Lower leg skin (tissue), 3 donors: ENCODE measurements around the gene CLDN19.

Experiments used
- POLR2A ChIP-seq, 2 donors: fragments of 450-650 bp; IDR thresholded peaks; one replicate each; pipeline ENCODE4 v1.6.1; 2016 to 2017; ENCODE audit warnings: antibody characterized with exemption in 2 of 2, mild to moderate bottlenecking in 1 of 2, moderate library complexity in 1 of 2
- TF ChIP-seq, protein P1 (sequence below), 3 donors: fragments of 450-650 bp; IDR thresholded peaks; one replicate each; pipeline ENCODE4 v1.5.1; 2016; ENCODE audit warnings: antibody characterized with exemption in 3 of 3, mild to moderate bottlenecking in 3 of 3, moderate library complexity in 2 of 3

DNA sequence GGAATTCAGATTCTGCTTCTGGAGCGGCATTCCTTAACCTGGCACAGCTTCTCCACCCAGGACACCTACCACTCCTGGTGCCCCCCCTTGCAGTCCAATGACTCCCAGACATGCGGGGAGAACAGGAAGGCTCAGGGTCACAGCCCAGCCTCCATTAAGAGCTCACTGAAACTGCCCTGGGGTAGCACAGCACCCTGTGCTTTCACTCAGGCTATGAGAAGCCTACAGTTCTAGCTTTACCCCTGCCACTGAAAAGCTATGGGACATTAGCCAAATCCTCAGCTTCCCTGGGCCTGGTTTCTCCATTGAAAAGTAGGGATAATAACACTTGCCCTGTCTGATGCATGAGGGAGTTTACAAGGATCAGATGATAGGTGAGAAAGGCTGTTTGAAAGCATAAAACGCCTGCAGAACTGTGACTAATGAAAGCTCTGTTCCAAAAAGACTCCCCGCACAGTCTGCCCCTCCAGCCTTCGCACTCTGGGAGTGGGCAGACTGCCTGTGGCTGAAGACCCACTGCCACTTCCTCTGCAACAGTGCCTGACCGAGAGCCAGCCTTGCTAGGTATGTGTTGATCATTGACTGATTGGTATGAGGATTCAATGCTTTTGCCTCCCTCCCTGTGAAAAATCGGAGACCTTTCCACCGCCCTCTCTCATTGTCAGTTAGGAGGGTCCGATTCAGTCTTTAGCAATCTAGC is 2.7 kb upstream of the CLDN19 start:
- no peak for TF ChIP-seq POLR2A (IDR thresholded peaks at IDR 0.05)
- TF ChIP-seq, protein P1, sequence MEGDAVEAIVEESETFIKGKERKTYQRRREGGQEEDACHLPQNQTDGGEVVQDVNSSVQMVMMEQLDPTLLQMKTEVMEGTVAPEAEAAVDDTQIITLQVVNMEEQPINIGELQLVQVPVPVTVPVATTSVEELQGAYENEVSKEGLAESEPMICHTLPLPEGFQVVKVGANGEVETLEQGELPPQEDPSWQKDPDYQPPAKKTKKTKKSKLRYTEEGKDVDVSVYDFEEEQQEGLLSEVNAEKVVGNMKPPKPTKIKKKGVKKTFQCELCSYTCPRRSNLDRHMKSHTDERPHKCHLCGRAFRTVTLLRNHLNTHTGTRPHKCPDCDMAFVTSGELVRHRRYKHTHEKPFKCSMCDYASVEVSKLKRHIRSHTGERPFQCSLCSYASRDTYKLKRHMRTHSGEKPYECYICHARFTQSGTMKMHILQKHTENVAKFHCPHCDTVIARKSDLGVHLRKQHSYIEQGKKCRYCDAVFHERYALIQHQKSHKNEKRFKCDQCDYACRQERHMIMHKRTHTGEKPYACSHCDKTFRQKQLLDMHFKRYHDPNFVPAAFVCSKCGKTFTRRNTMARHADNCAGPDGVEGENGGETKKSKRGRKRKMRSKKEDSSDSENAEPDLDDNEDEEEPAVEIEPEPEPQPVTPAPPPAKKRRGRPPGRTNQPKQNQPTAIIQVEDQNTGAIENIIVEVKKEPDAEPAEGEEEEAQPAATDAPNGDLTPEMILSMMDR (IDR thresholded peaks at IDR 0.05), result no peak
